HG02642 (cell line): Measurements from ENCODE around the gene ERFL.
"Not testable (repeated sequence)": the region's sequence is repeated elsewhere in the genome, so short reads cannot be mapped to it uniquely, and the experiment has no call there.

ENCODE experiments used
- ATAC-seq: cut with Tn5 transposase; IDR thresholded peaks from one replicate; pipeline ENCODE4 v1.9.1; 2021; ENCODE audit warnings: mild to moderate bottlenecking; ENCODE audit not compliant: unreplicated experiment, poor library complexity

Gene ERFL

DNA sequence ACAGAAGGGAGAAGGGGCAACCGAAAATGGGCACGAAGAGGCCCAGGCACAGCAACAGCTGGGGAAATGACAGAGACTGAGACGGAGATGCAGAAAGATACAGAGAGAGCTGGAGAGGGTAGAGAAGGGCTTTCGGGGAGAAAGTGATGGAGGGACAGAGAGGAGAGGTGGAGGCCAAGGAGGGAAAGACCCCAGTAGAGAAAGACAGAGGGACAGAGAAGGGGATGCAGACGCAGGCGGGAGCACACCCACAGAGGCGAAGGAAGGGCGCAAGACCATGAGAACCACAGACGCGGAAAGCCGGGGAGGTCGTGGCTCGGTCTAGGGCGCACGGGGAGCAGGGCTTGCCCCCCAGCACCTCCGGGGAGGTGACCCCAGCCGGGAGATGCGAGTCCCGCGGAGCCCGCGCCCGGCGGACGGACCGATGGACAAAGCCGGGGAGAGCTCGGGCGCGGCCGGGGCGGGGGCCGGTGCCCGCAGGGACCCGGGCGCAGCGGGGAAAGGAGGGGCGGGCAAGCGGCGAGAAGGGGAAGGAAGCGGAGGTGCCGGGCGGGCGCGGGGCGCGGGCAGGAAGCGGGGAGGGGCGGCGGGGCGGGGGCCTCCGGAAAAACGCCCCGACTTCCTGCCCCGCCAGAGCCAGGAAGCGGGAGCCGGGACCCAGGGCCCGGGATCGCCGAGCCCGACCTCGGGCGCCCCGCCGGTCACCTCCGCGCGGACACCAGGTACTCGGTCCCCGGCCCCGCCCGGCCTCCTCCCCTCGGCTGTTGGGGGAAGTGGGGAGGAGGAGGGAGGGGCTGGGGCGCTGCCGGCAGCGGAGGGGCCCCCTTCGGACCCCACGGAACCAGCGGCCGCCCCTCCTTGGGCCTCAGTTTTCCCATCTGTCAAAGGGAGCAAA is 45.4 kb downstream of the ERFL start, which contains the start of gene ARHGEF1:
Gene ARHGEF1 (plus strand): TSS at position 617 of the 895 bp plus-strand sequence. CDS start 4,899 bp downstream, outside the sequence.
- ATAC-seq, result no peak

GRCh38 chr19:41880329-41880708 is 47.9 kb downstream of the ERFL start:
- ATAC-seq, result no peak

DNA sequence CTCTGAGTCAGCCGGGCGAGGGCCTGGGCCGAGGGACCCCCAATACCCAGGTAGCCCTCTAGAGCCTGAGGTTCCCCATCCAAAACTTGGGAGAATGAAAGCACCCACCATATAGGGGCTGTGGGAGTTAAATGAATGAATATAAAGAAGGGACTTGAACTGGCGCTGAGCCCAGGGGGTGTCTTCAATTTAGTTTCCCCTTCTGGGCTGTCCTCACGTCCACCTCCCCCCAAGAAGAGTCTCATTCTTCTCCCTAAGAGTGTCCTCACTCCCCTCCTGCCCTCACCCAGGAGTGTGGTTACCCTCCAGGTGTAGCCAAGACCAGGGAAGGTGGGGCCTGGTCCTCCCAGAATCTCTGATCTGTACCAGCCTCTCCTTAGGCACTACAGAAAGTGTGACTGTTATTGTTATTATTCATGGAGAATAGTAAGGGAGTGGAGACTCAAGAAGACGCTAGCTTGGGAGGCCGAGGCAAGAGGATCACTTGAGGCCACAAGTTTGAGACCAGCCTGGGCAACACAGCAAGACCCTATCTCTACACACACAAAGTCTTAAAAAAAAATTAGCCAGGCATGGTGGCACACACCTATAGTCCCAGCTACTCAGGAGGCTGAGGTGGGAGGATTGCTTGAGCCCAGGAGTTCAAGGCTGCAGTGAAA is 48.5 kb downstream of the ERFL start:
- no peak for ATAC-seq

GRCh38 chr19:41879080-41879479 is 49.2 kb downstream of the ERFL start:
- ATAC-seq, result no peak

- ATAC-seq, result no peak
Observed at GRCh38 chr19:41877916-41878905, 50.0 kb downstream of the ERFL start.

GRCh38 chr19:41876847-41877832 is 51.1 kb downstream of the ERFL start, which contains the start of gene CD79A:
CD79A (plus strand) TSS chr19:41877279; CDS start chr19:41877305, 26 bp downstream.
- ATAC-seq, result peak; percentile 67

DNA sequence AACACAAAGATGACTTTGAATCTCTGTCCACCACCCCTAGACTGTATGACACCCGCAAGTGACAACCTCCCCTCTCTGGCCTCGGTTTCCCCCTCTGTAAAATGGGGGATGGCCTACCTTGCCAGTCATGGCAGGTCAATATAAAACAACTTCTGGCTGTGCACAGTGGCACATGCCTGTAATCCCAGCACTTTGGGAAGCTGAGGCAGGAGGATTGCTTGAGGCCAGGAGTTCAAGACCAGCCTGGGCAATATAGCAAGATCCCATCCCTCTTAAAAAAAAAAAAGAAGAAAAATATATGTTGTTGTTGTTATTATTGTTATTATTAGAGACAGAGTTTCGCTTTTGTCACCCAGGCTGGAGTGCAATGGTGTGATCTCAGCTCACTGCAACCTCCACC is 52.3 kb downstream of the ERFL start:
- ATAC-seq, result not testable (repeated sequence)

- no peak for ATAC-seq
Observed at GRCh38 chr19:41872775-41873647, 55.2 kb downstream of the ERFL start.

DNA sequence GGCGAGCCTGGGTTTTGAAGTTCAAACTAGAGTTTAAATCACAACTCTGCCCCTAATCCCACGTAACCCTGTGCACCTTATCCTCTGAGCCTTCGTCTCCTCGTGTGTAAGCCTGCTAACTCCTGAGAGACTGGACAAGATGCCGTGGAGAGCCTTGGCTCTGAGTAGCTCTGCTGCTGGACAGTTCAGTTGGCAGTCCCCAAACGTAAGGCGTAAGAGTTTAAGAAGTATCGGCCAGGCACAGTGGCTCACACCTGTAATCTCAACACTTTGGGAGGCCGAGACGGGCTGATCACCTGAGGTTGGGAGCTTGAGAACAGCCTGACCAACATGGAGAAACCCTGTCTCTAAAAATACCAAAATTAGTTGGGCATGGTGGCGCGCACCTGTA is 55.9 kb downstream of the ERFL start:
- ATAC-seq, result no peak

- ATAC-seq, result peak; percentile 47
Observed at GRCh38 chr19:41871573-41872383, 56.5 kb downstream of the ERFL start.

GRCh38 chr19:41870401-41870873 is 57.8 kb downstream of the ERFL start:
- no peak for ATAC-seq

DNA sequence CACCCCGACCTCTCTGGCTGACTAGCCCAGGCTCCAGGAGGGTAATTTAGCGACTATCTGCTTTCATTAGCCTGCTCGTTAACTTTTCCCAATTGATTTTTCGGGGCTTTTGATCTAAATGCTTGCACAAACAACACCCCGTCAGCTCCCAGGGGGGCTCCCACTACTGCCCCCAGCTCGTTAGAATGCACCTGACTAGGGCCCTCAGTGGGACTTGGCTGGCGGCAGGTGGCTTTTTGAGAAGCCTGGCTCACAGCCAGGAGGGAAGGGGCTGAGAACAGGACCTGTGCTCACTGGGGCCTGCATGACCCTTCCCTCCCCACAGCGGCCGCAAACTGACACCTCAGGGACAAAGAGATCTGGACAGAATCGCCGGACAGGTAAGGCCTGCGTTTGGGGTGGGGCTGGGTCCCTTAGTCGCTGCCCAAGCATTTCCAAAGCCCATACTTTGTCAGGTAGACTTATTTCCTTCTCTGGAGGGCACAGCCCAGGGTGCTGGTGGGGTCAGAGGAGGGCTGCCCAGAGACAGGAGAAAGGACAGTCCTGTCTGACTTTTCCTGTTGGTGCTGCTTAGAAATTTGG is 58.8 kb downstream of the ERFL start:
- no peak for ATAC-seq

DNA sequence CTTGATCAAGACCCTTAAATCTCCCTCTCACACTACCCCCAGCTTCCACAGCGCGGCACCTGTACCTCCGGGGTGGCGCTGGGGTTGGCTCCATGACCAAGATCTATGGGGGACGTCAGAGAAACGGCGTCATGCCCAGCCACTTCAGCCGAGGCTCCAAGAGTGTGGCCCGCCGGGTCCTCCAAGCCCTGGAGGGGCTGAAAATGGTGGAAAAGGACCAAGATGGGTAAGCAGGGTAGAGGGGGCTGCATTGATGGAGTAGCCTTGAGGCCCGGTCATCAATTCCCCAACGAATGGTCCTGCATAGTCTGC is 59.3 kb downstream of the ERFL start:
- ATAC-seq, result no peak

- ATAC-seq, result no peak
Observed at GRCh38 chr19:41868120-41868988, 59.9 kb downstream of the ERFL start.

DNA sequence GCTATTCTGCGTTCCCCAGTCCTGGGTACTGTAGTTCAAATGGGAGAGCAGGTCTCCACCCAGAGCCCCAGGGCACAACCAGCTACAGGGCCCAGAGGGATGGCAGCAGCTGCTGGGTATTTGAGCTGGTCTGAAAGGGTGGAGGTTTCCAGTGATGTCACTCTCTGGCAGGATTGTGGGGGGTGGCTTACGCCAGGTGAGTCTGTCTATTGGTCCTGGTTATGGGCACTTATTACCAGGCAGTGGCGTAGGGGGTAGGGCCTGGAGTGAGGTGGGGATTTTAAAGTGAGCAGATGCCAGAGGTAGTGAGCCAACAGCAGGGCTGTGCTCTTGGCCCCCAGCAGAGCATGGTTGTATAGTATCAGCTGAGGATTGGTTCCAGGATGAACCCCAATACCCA is 62.0 kb downstream of the ERFL start:
- ATAC-seq, result no peak

- ATAC-seq, result no peak
Observed at GRCh38 chr19:41864374-41864773, 63.9 kb downstream of the ERFL start.
